SK-N-SH (cell line): Measurements from ENCODE around the gene GAS7.
A peak's percentile ranks its signal among the peaks of the same experiment; 100 is the strongest.

Source experiments
- EZH2phosphoT487 ChIP-seq: fragments of 200-600 bp; sonication (generic); IDR thresholded peaks from 2 replicates; pipeline ENCODE4 v1.6.1; 2017; ENCODE audit warnings: low read depth, mixed run types, mild to moderate bottlenecking, antibody characterized with exemption, moderate library complexity, borderline replicate concordance
- GABPA ChIP-seq: IDR thresholded peaks from 2 replicates; pipeline ENCODE4 v1.4.0; 2012; ENCODE audit warnings: low read depth, mild to moderate bottlenecking
- POLR2AphosphoS5 ChIP-seq: IDR thresholded peaks from 2 replicates; pipeline ENCODE4 v1.6.1; 2012; ENCODE audit warnings: low read depth, low read length
- RFX5 ChIP-seq: IDR thresholded peaks from 2 replicates; pipeline ENCODE4 v1.6.1; 2012; ENCODE audit warnings: mild to moderate bottlenecking, improper control_type of control experiment, low read length
- TF ChIP-seq, protein P1 (sequence below): IDR thresholded peaks from 2 replicates; pipeline ENCODE4 v1.6.1; 2012; ENCODE audit warnings: mild to moderate bottlenecking, low read depth, low read length, moderate library complexity
- TF ChIP-seq, protein P2 (sequence below): fragments of 200-600 bp; sonication (generic); IDR thresholded peaks from 2 replicates; pipeline ENCODE4 v1.6.1; 2017; ENCODE audit warnings: antibody characterized with exemption, mild to moderate bottlenecking, moderate library complexity
- TF ChIP-seq, protein P3 (sequence below): IDR thresholded peaks from 2 replicates; pipeline ENCODE4 v1.4.0; 2012; ENCODE audit warnings: low read depth

DNA sequence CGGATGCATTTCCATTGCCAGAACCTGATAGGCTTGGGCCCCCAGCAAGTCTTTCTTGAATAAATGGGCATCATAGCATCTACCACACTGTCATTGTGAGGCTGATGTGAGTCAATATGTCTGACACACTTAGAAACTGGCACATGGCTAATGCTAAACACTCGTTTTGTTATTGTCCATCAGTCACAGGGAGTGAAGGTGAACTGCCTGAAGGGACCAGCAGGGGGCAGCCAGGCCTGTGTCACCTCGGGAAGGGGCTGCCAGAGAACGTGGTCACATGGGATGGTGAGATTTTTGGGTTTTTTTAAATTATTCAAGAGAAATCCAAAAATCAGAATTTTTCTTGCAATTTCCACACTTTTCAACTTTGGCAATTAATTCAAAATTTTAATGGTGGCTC lies 292.5 kb downstream of the GAS7 start:
- TF ChIP-seq, protein P1, sequence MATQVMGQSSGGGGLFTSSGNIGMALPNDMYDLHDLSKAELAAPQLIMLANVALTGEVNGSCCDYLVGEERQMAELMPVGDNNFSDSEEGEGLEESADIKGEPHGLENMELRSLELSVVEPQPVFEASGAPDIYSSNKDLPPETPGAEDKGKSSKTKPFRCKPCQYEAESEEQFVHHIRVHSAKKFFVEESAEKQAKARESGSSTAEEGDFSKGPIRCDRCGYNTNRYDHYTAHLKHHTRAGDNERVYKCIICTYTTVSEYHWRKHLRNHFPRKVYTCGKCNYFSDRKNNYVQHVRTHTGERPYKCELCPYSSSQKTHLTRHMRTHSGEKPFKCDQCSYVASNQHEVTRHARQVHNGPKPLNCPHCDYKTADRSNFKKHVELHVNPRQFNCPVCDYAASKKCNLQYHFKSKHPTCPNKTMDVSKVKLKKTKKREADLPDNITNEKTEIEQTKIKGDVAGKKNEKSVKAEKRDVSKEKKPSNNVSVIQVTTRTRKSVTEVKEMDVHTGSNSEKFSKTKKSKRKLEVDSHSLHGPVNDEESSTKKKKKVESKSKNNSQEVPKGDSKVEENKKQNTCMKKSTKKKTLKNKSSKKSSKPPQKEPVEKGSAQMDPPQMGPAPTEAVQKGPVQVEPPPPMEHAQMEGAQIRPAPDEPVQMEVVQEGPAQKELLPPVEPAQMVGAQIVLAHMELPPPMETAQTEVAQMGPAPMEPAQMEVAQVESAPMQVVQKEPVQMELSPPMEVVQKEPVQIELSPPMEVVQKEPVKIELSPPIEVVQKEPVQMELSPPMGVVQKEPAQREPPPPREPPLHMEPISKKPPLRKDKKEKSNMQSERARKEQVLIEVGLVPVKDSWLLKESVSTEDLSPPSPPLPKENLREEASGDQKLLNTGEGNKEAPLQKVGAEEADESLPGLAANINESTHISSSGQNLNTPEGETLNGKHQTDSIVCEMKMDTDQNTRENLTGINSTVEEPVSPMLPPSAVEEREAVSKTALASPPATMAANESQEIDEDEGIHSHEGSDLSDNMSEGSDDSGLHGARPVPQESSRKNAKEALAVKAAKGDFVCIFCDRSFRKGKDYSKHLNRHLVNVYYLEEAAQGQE, result no peak
- TF ChIP-seq, protein P2, sequence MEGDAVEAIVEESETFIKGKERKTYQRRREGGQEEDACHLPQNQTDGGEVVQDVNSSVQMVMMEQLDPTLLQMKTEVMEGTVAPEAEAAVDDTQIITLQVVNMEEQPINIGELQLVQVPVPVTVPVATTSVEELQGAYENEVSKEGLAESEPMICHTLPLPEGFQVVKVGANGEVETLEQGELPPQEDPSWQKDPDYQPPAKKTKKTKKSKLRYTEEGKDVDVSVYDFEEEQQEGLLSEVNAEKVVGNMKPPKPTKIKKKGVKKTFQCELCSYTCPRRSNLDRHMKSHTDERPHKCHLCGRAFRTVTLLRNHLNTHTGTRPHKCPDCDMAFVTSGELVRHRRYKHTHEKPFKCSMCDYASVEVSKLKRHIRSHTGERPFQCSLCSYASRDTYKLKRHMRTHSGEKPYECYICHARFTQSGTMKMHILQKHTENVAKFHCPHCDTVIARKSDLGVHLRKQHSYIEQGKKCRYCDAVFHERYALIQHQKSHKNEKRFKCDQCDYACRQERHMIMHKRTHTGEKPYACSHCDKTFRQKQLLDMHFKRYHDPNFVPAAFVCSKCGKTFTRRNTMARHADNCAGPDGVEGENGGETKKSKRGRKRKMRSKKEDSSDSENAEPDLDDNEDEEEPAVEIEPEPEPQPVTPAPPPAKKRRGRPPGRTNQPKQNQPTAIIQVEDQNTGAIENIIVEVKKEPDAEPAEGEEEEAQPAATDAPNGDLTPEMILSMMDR, result peak; percentile 48
- TF ChIP-seq GABPA (no peak), POLR2AphosphoS5 (no peak), EZH2phosphoT487 (no peak), RFX5 (no peak)
- TF ChIP-seq, protein P3, sequence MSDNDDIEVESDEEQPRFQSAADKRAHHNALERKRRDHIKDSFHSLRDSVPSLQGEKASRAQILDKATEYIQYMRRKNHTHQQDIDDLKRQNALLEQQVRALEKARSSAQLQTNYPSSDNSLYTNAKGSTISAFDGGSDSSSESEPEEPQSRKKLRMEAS, result no peak
